Loucy (cell line): ENCODE measurements around the gene PCDHAC1.
A peak's percentile ranks its signal among the peaks of the same experiment; 100 is the strongest.

ENCODE experiments used
- H2AFZ ChIP-seq: fragments of 200-600 bp; sonication (generic); 2 replicates; pipeline ENCODE4 v1.6.0; 2016; ENCODE audit warnings: antibody characterized with exemption, mild to moderate bottlenecking, low read length, moderate library complexity
- H3F3A ChIP-seq: fragments of 200-600 bp; 2 replicates; pipeline ENCODE4 v1.6.0; 2016; ENCODE audit warnings: antibody characterized with exemption, low read depth, mild to moderate bottlenecking
- H3K27me3 ChIP-seq: fragments of 200-600 bp; sonication (generic); 2 replicates; pipeline ENCODE4 v1.6.1; 2014; ENCODE audit warnings: low read length, mild to moderate bottlenecking; ENCODE audit not compliant: insufficient read depth, poor library complexity, severe bottlenecking
- H3K36me3 ChIP-seq: fragments of 200-600 bp; sonication (generic); 2 replicates; pipeline ENCODE4 v1.6.1; 2016; ENCODE audit warnings: low read length; ENCODE audit not compliant: insufficient read depth
- H3K4me1 ChIP-seq: fragments of 200-600 bp; sonication (generic); 2 replicates; pipeline ENCODE4 v1.5.1; 2014; ENCODE audit warnings: low read length, mild to moderate bottlenecking; ENCODE audit not compliant: insufficient read depth, poor library complexity, severe bottlenecking
- H3K4me2 ChIP-seq: fragments of 200-600 bp; sonication (generic); 2 replicates; pipeline ENCODE4 v1.6.0; 2014; ENCODE audit warnings: antibody characterized with exemption, low read length, low read depth, mild to moderate bottlenecking; ENCODE audit not compliant: poor library complexity, severe bottlenecking
- H3K4me3 ChIP-seq: fragments of 200-600 bp; sonication (generic); 2 replicates; pipeline ENCODE4 v1.5.1; 2014; ENCODE audit warnings: low read length, mild to moderate bottlenecking, mixed read lengths; ENCODE audit not compliant: poor library complexity, severe bottlenecking
- H3K79me2 ChIP-seq: fragments of 200-600 bp; sonication (generic); 2 replicates; pipeline ENCODE4 v1.6.1; 2014; ENCODE audit warnings: low read length; ENCODE audit not compliant: insufficient read depth
- H3K9ac ChIP-seq: fragments of 200-600 bp; sonication (generic); 2 replicates; pipeline ENCODE4 v1.6.0; 2014; ENCODE audit warnings: mild to moderate bottlenecking, low read depth, low read length, moderate library complexity; ENCODE audit not compliant: poor library complexity, severe bottlenecking
- H3K9me2 ChIP-seq: fragments of 200-600 bp; sonication (generic); replicated peaks from 2 replicates; pipeline ENCODE4 v1.6.1; 2016; ENCODE audit warnings: low read depth, low read length, mixed read lengths
- H3K9me3 ChIP-seq: fragments of 200-600 bp; sonication (generic); 2 replicates; pipeline ENCODE4 v1.6.1; 2014; ENCODE audit warnings: mild to moderate bottlenecking, antibody characterized with exemption, low read length, low read depth; ENCODE audit not compliant: insufficient read depth
- H4K20me1 ChIP-seq: fragments of 200-600 bp; sonication (generic); 2 replicates; pipeline ENCODE4 v1.6.0; 2014; ENCODE audit warnings: antibody characterized with exemption, low read length, mild to moderate bottlenecking; ENCODE audit not compliant: insufficient read depth, poor library complexity, severe bottlenecking
- CTCF ChIP-seq: fragments of 200-600 bp; sonication (generic); conservative IDR thresholded peaks from 2 replicates; pipeline ENCODE4 v1.5.1; 2014; ENCODE audit warnings: mild to moderate bottlenecking, antibody characterized with exemption, low read length
- EZH2phosphoT487 ChIP-seq: fragments of 200-600 bp; IDR thresholded peaks from 2 replicates; pipeline ENCODE4 v1.6.1; 2018; ENCODE audit warnings: antibody characterized with exemption, mild to moderate bottlenecking, moderate library complexity, borderline replicate concordance

PCDHAC1 gene

DNA sequence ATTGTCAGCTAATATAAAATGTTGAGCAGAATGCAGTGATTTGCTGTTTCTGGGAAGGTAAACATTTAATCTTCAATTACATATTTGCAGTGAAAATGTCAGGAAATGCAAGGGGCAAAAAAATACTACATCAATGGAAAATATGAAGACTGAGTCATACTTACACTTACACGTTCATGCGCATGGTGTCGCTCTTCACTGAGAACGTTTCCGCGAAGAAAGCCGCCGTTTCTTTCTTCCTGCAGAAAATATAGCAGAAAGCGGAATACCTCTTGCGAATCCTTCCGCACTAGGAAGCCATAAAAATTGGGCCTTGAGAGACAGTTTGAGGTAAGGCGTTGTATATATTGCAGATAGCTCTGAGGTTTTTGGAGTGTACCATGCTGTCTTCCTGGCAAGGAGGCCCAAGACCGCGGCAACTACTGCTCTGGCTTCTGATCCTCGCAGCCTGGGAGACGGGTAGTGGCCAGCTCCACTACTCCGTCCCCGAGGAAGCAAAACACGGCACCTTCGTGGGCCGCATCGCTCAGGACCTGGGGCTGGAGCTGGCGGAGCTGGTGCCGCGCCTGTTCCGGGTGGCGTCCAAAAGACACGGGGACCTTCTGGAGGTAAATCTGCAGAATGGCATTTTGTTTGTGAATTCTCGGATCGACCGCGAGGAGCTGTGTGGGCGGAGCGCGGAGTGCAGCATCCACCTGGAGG, 44.1 kb upstream of the PCDHAC1 start, which contains the start of gene PCDHA13:
TSS of gene PCDHA13 (plus strand) at position 236 of the 702 bp plus-strand sequence. CDS start at position 381, 145 bp downstream.
- no peaks in the 10 kb centered on the region for H3K36me3 ChIP-seq
- no peaks in the 10 kb centered on the region for H3K27me3 ChIP-seq
- no peaks in the 10 kb centered on the region for H4K20me1 ChIP-seq
- H2AFZ ChIP-seq = no peak within 1 kb of the TSS
- H3K79me2 ChIP-seq = no peaks in the 10 kb centered on the region
- H3K9me3 ChIP-seq = no peaks in the 10 kb centered on the region
- no peaks in the 10 kb centered on the region for H3K9me2 ChIP-seq
- no peak within 1 kb of the TSS for H3K9ac ChIP-seq
- TF ChIP-seq CTCF (no peak), EZH2phosphoT487 (no peak)
- no peak within 1 kb of the TSS for H3K4me2 ChIP-seq
- no peaks in the 10 kb centered on the region for H3K4me1 ChIP-seq
- no peak within 1 kb of the TSS for H3K4me3 ChIP-seq
- no peaks in the 10 kb centered on the region for H3F3A ChIP-seq

DNA sequence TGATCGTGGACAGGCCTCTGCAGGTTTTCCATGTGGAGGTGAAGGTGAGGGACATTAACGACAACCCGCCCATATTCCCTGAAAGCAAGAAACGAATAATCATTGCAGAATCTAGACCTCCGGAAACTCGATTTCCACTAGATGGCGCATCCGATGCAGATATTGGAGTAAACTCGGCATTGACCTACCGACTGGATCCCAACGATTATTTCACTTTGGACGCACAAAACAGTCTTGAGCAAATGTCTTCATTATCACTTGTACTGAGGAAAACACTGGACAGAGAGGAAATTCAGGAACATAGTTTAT, 43.6 kb upstream of the PCDHAC1 start:
- H2AFZ ChIP-seq = no peak overlapping the region
- H3F3A ChIP-seq = no peaks in the 10 kb centered on the region
- TF ChIP-seq EZH2phosphoT487 = no peak
- TF ChIP-seq CTCF = peak; percentile 37
- no peaks in the 10 kb centered on the region for H4K20me1 ChIP-seq
- no peak overlapping the region for H3K9ac ChIP-seq
- H3K79me2 ChIP-seq = no peaks in the 10 kb centered on the region
- H3K36me3 ChIP-seq = no peaks in the 10 kb centered on the region
- H3K9me2 ChIP-seq = no peaks in the 10 kb centered on the region
- H3K4me3 ChIP-seq = no peak overlapping the region
- no peaks in the 10 kb centered on the region for H3K4me1 ChIP-seq
- H3K9me3 ChIP-seq = no peaks in the 10 kb centered on the region
- no peak overlapping the region for H3K4me2 ChIP-seq
- H3K27me3 ChIP-seq = no peaks in the 10 kb centered on the region

DNA sequence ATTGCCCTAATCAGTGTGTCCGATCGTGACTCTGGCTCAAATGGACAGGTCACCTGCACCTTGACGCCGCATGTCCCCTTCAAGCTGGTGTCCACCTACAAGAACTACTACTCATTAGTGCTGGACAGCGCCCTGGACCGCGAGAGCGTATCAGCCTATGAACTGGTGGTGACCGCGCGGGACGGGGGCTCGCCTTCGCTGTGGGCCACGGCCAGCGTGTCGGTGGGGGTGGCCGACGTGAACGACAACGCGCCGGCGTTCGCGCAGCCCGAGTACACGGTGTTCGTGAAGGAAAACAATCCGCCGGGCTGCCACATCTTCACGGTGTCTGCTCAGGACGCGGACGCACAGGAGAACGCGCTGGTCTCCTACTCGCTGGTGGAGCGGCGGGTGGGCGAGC, 42.7 kb upstream of the PCDHAC1 start:
- H3K4me1 ChIP-seq = no peaks in the 10 kb centered on the region
- no peaks in the 10 kb centered on the region for H3K9me2 ChIP-seq
- H3K79me2 ChIP-seq = no peaks in the 10 kb centered on the region
- no peak for TF ChIP-seq CTCF
- TF ChIP-seq EZH2phosphoT487 = no peak
- H3F3A ChIP-seq = no peaks in the 10 kb centered on the region
- H3K36me3 ChIP-seq = no peaks in the 10 kb centered on the region
- no peaks in the 10 kb centered on the region for H3K27me3 ChIP-seq
- H2AFZ ChIP-seq = no peak overlapping the region
- no peaks in the 10 kb centered on the region for H4K20me1 ChIP-seq
- H3K9ac ChIP-seq = no peak overlapping the region
- no peak overlapping the region for H3K4me3 ChIP-seq
- no peaks in the 10 kb centered on the region for H3K9me3 ChIP-seq
- no peak overlapping the region for H3K4me2 ChIP-seq
